ENCODE results near the gene YY1.

Gene YY1

GRCh38 chr14:100322138-100322957 is 83.4 kb downstream of the YY1 start:
- no peak for DNase-seq
- intact Hi-C loops (cut with DNase I): no loop called here

- no peak for DNase-seq
- intact Hi-C loops (cut with DNase I): no loop called here
These were observed 84.4 kb downstream of the YY1 start, which contains the start of gene SLC25A47 for GRCh38 chr14:100323121-100323941. Gene SLC25A47 (plus strand): TSS chr14:100323339. CDS start chr14:100323415, 76 bp downstream.

GRCh38 chr14:100323942-100324307 is 85.0 kb downstream of the YY1 start:
- intact Hi-C loops (cut with DNase I): no loop called here
- no peak for DNase-seq

GRCh38 chr14:100325231-100325632 is 86.3 kb downstream of the YY1 start:
- no peak for DNase-seq
- intact Hi-C loops (cut with DNase I): no loop called here

- intact Hi-C loops (cut with DNase I): no loop called here
- DNase-seq: no peak
These were observed 87.0 kb downstream of the YY1 start for GRCh38 chr14:100325958-100326357.

- no peak for DNase-seq
- intact Hi-C loops (cut with DNase I): no loop called here
These were observed 88.2 kb downstream of the YY1 start for GRCh38 chr14:100327128-100327527.

- intact Hi-C loops (cut with DNase I): no loop called here
- DNase-seq: no peak
These were observed 89.7 kb downstream of the YY1 start for GRCh38 chr14:100328495-100329163.

GRCh38 chr14:100329233-100330006 is 90.5 kb downstream of the YY1 start:
- intact Hi-C loops (cut with DNase I): no loop called here
- no peak for DNase-seq

- no peak for DNase-seq
- intact Hi-C loops (cut with DNase I): no loop called here
These were observed 91.0 kb downstream of the YY1 start for GRCh38 chr14:100330007-100330344.

- intact Hi-C loops (cut with DNase I): no loop called here
- no peak for DNase-seq
These were observed 91.5 kb downstream of the YY1 start for GRCh38 chr14:100330388-100330931.

- peak in 1 of 42 donors; percentile 1 for DNase-seq
- intact Hi-C loops (cut with DNase I): no loop called here
These were observed 93.2 kb downstream of the YY1 start for GRCh38 chr14:100332071-100332639.

All from head of caudate nucleus (tissue), 42 donors.